ENCODE results near the gene RAD51B. TPM values are rescaled to one million over a fixed set of nuclear protein-coding genes. Genes with fewer than 3 reads are reported as not detected.
"Not testable (repeated sequence)": the region's sequence is repeated elsewhere in the genome, so short reads cannot be mapped to it uniquely, and the experiment has no call there.

Gene RAD51B
- polyA plus RNA-seq, 3 donors, result 3.6 to 11.6 (median 9.4) TPM

DNA sequence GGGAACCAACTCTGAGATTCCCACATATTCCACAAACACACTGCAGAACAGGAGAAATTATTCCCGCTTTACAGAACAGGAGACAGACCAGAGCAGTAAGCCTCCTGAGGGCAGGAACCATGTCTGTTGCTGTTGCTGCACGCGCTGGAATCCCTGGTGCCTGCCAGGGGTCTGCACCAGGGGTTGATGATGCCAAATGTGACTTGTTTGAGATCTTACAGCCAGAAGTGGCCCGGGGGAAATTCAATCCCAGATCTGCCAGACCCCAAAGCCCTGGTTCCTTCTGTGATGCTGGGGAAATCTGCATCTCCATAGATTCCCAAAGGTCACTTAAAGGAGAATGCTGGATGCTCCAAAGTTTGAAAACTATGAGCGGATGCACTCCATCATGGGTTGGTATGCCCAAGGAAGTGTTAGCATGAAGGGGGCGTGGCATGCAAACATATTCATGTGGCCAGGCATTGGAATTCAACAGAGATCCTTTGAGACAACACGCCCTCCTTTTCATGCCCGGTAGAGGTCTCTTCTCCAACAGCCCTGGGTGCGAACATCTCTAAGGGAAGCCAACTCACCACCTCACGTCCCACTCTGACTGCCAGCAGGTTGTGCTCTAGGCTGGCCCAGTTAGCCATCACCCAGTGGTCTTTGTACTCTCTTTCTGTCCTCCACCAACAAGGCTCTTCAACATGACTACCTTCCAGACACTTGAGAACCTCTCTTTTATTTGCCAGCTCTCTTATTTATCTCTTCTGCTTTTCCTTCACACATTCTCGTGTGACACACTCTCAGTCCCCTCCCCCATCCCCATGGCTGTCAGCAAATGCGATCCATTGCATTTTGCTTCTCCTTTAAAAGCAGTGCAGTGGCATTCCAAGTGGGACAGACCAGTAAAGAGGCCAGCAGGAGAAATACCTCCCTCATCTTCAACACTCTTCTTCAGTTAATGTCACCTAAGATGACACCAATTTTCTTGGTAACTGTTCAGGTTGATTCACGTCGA, 841.9 kb downstream of the RAD51B start:
- H3K9me3 ChIP-seq (replicated peaks in 1 of 2; ENCODE audit: control insufficient read depth in 1 of 2, insufficient read depth in 1 of 2, low read length in 2 of 2), result no peaks in the 10 kb centered on the region
- H3K4me1 ChIP-seq (ENCODE audit: control insufficient read depth in 1 of 2, insufficient read depth in 2 of 2, low read length in 2 of 2), result no peaks in the 10 kb centered on the region
- 90% methylated on average over 14 of the region's 14 CpGs for WGBS (ENCODE audit: insufficient coverage)
- H4K20me1 ChIP-seq (ENCODE audit: insufficient read depth, low read length), result no peaks in the 10 kb centered on the region
- Mint-ChIP-seq H3K4me3 (no peak overlapping the region), H3K9me3 (peaks cover 0 to 3% (median 0%) of the 10 kb centered on the region in 7 donors), H3K27me3 (ENCODE audit: low read depth in 3 of 3) (peaks cover 3 to 9% (median 4%) of the 10 kb centered on the region in 3 donors), H3K36me3 (no peaks in the 10 kb centered on the region), H3K4me1 (peaks cover 7% of the 10 kb centered on the region), H3K27ac (peak overlapping the region in 1 of 7 donors; percentile 3)
- H3K27ac ChIP-seq (ENCODE audit: low read depth in 1 of 2, low read length in 2 of 2), result no peak overlapping the region
- no peaks in the 10 kb centered on the region for H3K27me3 ChIP-seq (ENCODE audit: control insufficient read depth in 2 of 2, insufficient read depth in 2 of 2, low read length in 2 of 2)
- H3K36me3 ChIP-seq (replicated peaks in 1 of 2; ENCODE audit: control insufficient read depth in 1 of 2, insufficient read depth in 2 of 2, low read length in 2 of 2), result no peaks in the 10 kb centered on the region
- no peak overlapping the region for H3K9ac ChIP-seq (ENCODE audit: insufficient read depth, low read length, poor library complexity, severe bottlenecking)
- no peak for DNase-seq
- H3K4me3 ChIP-seq (replicated peaks in 1 of 3; ENCODE audit: low read depth in 2 of 3, low read length in 3 of 3), result no peak overlapping the region
- no peak overlapping the region for H3K4me2 ChIP-seq (replicated peaks; ENCODE audit: extremely low read depth, low read length, poor library complexity, severe bottlenecking)
- no peak overlapping the region for H2AFZ ChIP-seq (ENCODE audit: insufficient read depth, low read depth, low read length, poor library complexity, severe bottlenecking)
- no peaks in the 10 kb centered on the region for H3K79me2 ChIP-seq (ENCODE audit: insufficient read depth, low read length)
- intact Hi-C loops (cut with micrococcal nuclease), result no loop called here
- TF ChIP-seq, protein P1, sequence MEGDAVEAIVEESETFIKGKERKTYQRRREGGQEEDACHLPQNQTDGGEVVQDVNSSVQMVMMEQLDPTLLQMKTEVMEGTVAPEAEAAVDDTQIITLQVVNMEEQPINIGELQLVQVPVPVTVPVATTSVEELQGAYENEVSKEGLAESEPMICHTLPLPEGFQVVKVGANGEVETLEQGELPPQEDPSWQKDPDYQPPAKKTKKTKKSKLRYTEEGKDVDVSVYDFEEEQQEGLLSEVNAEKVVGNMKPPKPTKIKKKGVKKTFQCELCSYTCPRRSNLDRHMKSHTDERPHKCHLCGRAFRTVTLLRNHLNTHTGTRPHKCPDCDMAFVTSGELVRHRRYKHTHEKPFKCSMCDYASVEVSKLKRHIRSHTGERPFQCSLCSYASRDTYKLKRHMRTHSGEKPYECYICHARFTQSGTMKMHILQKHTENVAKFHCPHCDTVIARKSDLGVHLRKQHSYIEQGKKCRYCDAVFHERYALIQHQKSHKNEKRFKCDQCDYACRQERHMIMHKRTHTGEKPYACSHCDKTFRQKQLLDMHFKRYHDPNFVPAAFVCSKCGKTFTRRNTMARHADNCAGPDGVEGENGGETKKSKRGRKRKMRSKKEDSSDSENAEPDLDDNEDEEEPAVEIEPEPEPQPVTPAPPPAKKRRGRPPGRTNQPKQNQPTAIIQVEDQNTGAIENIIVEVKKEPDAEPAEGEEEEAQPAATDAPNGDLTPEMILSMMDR (IDR thresholded peaks at IDR 0.05), result no peak

DNA sequence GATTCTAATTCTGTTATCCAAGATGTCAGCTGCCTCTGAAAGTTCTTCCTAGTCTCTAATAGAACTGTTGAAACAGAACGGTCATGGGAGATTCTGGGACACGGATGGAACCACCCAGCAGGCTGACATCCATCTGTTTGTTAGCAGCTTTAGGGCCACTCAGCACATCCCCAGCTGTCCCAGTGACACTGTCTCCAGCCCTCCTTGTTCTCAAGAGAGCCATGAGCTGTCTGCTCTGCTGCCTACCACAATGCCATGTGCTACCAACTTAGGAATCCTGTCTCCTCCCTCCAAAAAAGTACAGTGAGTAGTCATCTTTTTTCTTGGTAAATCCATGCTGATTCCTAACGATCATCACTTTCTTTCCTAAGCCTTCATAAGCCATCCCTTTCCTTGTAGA, 842.8 kb downstream of the RAD51B start:
- H3K27me3 Mint-ChIP-seq (ENCODE audit: low read depth in 3 of 3), result peaks cover 3 to 11% (median 4%) of the 10 kb centered on the region in 3 donors
- Histone ChIP-seq H3K9ac (ENCODE audit: insufficient read depth, low read length, poor library complexity, severe bottlenecking) (no peak overlapping the region), H3K4me2 (replicated peaks; ENCODE audit: extremely low read depth, low read length, poor library complexity, severe bottlenecking) (no peak overlapping the region), H2AFZ (ENCODE audit: insufficient read depth, low read depth, low read length, poor library complexity, severe bottlenecking) (no peak overlapping the region), H3K9me3 (replicated peaks in 1 of 2; ENCODE audit: control insufficient read depth in 1 of 2, insufficient read depth in 1 of 2, low read length in 2 of 2) (no peaks in the 10 kb centered on the region), H3K36me3 (replicated peaks in 1 of 2; ENCODE audit: control insufficient read depth in 1 of 2, insufficient read depth in 2 of 2, low read length in 2 of 2) (no peaks in the 10 kb centered on the region), H3K27me3 (ENCODE audit: control insufficient read depth in 2 of 2, insufficient read depth in 2 of 2, low read length in 2 of 2) (no peaks in the 10 kb centered on the region), H4K20me1 (ENCODE audit: insufficient read depth, low read length) (no peaks in the 10 kb centered on the region), H3K4me3 (replicated peaks in 1 of 3; ENCODE audit: low read depth in 2 of 3, low read length in 3 of 3) (no peak overlapping the region), H3K4me1 (ENCODE audit: control insufficient read depth in 1 of 2, insufficient read depth in 2 of 2, low read length in 2 of 2) (no peaks in the 10 kb centered on the region), H3K27ac (ENCODE audit: low read depth in 1 of 2, low read length in 2 of 2) (no peak overlapping the region), H3K79me2 (ENCODE audit: insufficient read depth, low read length) (no peaks in the 10 kb centered on the region)
- intact Hi-C loops (cut with micrococcal nuclease), result no loop called here
- peaks cover 0 to 3% (median 0%) of the 10 kb centered on the region in 7 donors for H3K9me3 Mint-ChIP-seq
- H3K27ac Mint-ChIP-seq, result peak overlapping the region in 2 of 7 donors; percentile 2 to 40
- WGBS (ENCODE audit: insufficient coverage), result 90% methylated on average over 2 of the region's 3 CpGs
- DNase-seq, result no peak
- H3K4me3 Mint-ChIP-seq, result no peak overlapping the region
- TF ChIP-seq, protein P1 (IDR thresholded peaks at IDR 0.05), result no peak
- peaks cover 7% of the 10 kb centered on the region for H3K4me1 Mint-ChIP-seq
- H3K36me3 Mint-ChIP-seq, result no peaks in the 10 kb centered on the region

GRCh38 chr14:68662826-68663225, 843.2 kb downstream of the RAD51B start:
- H3K36me3 ChIP-seq (replicated peaks in 1 of 2; ENCODE audit: control insufficient read depth in 1 of 2, insufficient read depth in 2 of 2, low read length in 2 of 2); H3K4me3 Mint-ChIP-seq; H3K79me2 ChIP-seq (ENCODE audit: insufficient read depth, low read length); H3K4me2 ChIP-seq (replicated peaks; ENCODE audit: extremely low read depth, low read length, poor library complexity, severe bottlenecking); H3K9me3 ChIP-seq (replicated peaks in 1 of 2; ENCODE audit: control insufficient read depth in 1 of 2, insufficient read depth in 1 of 2, low read length in 2 of 2); intact Hi-C loops (cut with micrococcal nuclease); H4K20me1 ChIP-seq (ENCODE audit: insufficient read depth, low read length); H2AFZ ChIP-seq (ENCODE audit: insufficient read depth, low read depth, low read length, poor library complexity, severe bottlenecking); H3K4me1 Mint-ChIP-seq; H3K27me3 ChIP-seq (ENCODE audit: control insufficient read depth in 2 of 2, insufficient read depth in 2 of 2, low read length in 2 of 2); H3K4me3 ChIP-seq (replicated peaks in 1 of 3; ENCODE audit: low read depth in 2 of 3, low read length in 3 of 3); DNase-seq; H3K9ac ChIP-seq (ENCODE audit: insufficient read depth, low read length, poor library complexity, severe bottlenecking); H3K36me3 Mint-ChIP-seq; H3K9me3 Mint-ChIP-seq; H3K4me1 ChIP-seq (ENCODE audit: control insufficient read depth in 1 of 2, insufficient read depth in 2 of 2, low read length in 2 of 2); H3K27ac ChIP-seq (ENCODE audit: low read depth in 1 of 2, low read length in 2 of 2): not testable (repeated sequence)
- WGBS (ENCODE audit: insufficient coverage), result 100% methylated on average over 1 of the region's 6 CpGs
- H3K27me3 Mint-ChIP-seq (ENCODE audit: low read depth in 3 of 3), result peaks cover 3 to 11% (median 4%) of the 10 kb centered on the region in 3 donors
- peak overlapping the region in 3 of 7 donors; percentile 2 to 40 (median 28) for H3K27ac Mint-ChIP-seq
